HEK293T (cell line): ENCODE measurements around the gene POGZ.

Experiments
- FOXA1 ChIP-seq: fragments of 450-650 bp; IDR thresholded peaks from 2 replicates; pipeline ENCODE4 v1.6.1; 2016; ENCODE audit warnings: mild to moderate bottlenecking
- SUZ12 ChIP-seq: fragments of 450-650 bp; IDR thresholded peaks from 2 replicates; pipeline ENCODE4 v1.6.1; 2016; ENCODE audit warnings: mild to moderate bottlenecking

DNA sequence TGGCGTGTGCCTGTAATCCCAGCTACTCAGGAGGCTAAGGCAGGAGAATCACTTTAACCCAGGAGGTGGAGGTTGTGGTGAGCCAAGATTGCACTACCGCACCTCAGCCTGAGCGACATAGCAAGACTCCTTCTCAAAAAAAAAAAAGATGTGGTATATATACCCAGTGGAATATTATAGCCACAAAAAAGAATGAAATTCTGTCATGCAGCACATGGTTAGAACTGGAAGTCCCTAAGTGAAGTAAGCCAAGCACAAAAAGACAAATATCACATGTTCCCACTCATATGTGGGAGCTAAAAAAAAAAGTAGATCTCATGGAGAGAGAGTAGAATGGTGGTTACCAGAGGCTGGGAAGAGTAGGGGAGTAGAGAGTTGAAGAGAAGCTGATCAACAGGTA lies 41.2 kb downstream of the POGZ start:
- TF ChIP-seq FOXA1 (no peak), SUZ12 (no peak)
